IMR-90 (cell line): ENCODE data around the gene APOB. TPM values are rescaled to one million over a fixed set of nuclear protein-coding genes. Genes with fewer than 3 reads are reported as not detected.

Source experiments
- ATAC-seq: fragments of 200-7000 bp; cut with Tn5 transposase; 2 replicates; pipeline ENCODE4 v1.9.1; 2020; ENCODE audit warnings: low read depth, mild to moderate bottlenecking, moderate library complexity
- BruUV-seq: library from RNA; stranded (reverse); fragments of 400-500 nt; replicated peaks from 2 replicates; lab custom pipeline; 2021; lab: Mats Ljungman, UMichigan
- CTCF ChIA-PET: fragments of 300-600 bp; formaldehyde crosslinking; extraction: SDS; loops from one replicate; lab custom pipeline; 2021; ENCODE audit warnings: antibody characterized with exemption; lab: Yijun Ruan, JAX
- POLR2A ChIA-PET: fragments of 300-600 bp; sonication (Branson Sonifier 250); formaldehyde crosslinking; loops from one replicate; lab custom pipeline; 2022; ENCODE audit warnings: antibody characterized with exemption; ENCODE audit not compliant: unreplicated experiment; lab: Charles Lee
- DNase-seq: peaks from one replicate; pipeline ENCODE4 v3.0.0; 2013
- H2AFZ ChIP-seq: replicated peaks from 2 replicates; pipeline ENCODE3; 2013; ENCODE audit warnings: low read length, mild to moderate bottlenecking; ENCODE audit not compliant: poor library complexity
- H2AK5ac ChIP-seq: 2 replicates; pipeline ENCODE4 v1.6.1; 2013; ENCODE audit warnings: low read depth, low read length, inconsistent platforms
- H2AK9ac ChIP-seq: replicated peaks from 2 replicates; pipeline ENCODE3; 2013; ENCODE audit warnings: mild to moderate bottlenecking, low read depth, low read length, moderate library complexity; ENCODE audit not compliant: poor library complexity
- H2BK120ac ChIP-seq: 2 replicates; pipeline ENCODE4 v1.6.1; 2013; ENCODE audit warnings: low read depth, low read length, inconsistent platforms
- H2BK15ac ChIP-seq: 3 replicates; pipeline ENCODE4 v1.6.1; 2013; ENCODE audit warnings: low read depth, low read length, inconsistent platforms
- H2BK20ac ChIP-seq: 2 replicates; pipeline ENCODE4 v1.6.1; 2013; ENCODE audit warnings: low read depth, mild to moderate bottlenecking, inconsistent platforms, low read length, moderate library complexity
- H2BK5ac ChIP-seq: 2 replicates; pipeline ENCODE4 v1.6.1; 2013; ENCODE audit warnings: mild to moderate bottlenecking, low read depth, low read length, inconsistent platforms; ENCODE audit not compliant: poor library complexity, severe bottlenecking
- H3K14ac ChIP-seq: replicated peaks from 2 replicates; pipeline ENCODE4 v1.6.1; 2013; ENCODE audit warnings: low read depth, low read length, inconsistent platforms
- H3K18ac ChIP-seq: 2 replicates; pipeline ENCODE4 v1.6.1; 2013; ENCODE audit warnings: low read depth, low read length, control low read depth
- H3K23ac ChIP-seq: 2 replicates; pipeline ENCODE4 v1.6.1; 2013; ENCODE audit warnings: low read depth, low read length, inconsistent platforms
- H3K27ac ChIP-seq: 2 replicates; pipeline ENCODE4 v1.5.1; 2013; ENCODE audit warnings: mild to moderate bottlenecking, control low read depth, low read length; ENCODE audit not compliant: insufficient read depth
- H3K27me3 ChIP-seq: 2 replicates; pipeline ENCODE4 v1.6.1; 2013; ENCODE audit warnings: low read length; ENCODE audit not compliant: control insufficient read depth, insufficient read depth
- H3K36me3 ChIP-seq: 2 replicates; pipeline ENCODE4 v1.6.1; 2013; ENCODE audit warnings: low read length, mixed read lengths; ENCODE audit not compliant: control insufficient read depth, insufficient read depth
- H3K4ac ChIP-seq: 2 replicates; pipeline ENCODE4 v1.6.1; 2013; ENCODE audit warnings: low read depth, low read length, inconsistent platforms
- H3K4me1 ChIP-seq: 2 replicates; pipeline ENCODE4 v1.6.1; 2013; ENCODE audit warnings: low read length, mixed read lengths; ENCODE audit not compliant: control insufficient read depth, insufficient read depth
- H3K4me2 ChIP-seq: 2 replicates; pipeline ENCODE4 v1.6.1; 2013; ENCODE audit warnings: low read depth, mild to moderate bottlenecking, control low read depth, low read length, moderate library complexity
- H3K4me3 ChIP-seq: 2 replicates; pipeline ENCODE4 v1.5.1; 2013; ENCODE audit warnings: low read depth, mild to moderate bottlenecking, control low read depth, low read length, moderate library complexity; ENCODE audit not compliant: insufficient read depth
- H3K56ac ChIP-seq: 2 replicates; pipeline ENCODE4 v1.6.1; 2013; ENCODE audit warnings: low read length, inconsistent platforms; ENCODE audit not compliant: insufficient read depth; ENCODE audit errors: extremely low read depth
- H3K79me1 ChIP-seq, 2 experiments: 2 replicates each; pipeline ENCODE4 v1.6.1; 2013; ENCODE audit warnings: low read length in 2 of 2, inconsistent platforms in 1 of 2, low read depth in 1 of 2
- H3K9ac ChIP-seq: 2 replicates; pipeline ENCODE4 v1.6.1; 2013; ENCODE audit warnings: low read depth, low read length, control low read depth
- H3K9me1 ChIP-seq: 2 replicates; pipeline ENCODE4 v1.6.1; 2013; ENCODE audit warnings: low read length, inconsistent platforms; ENCODE audit not compliant: insufficient read depth
- H3K9me3 ChIP-seq: 2 replicates; pipeline ENCODE4 v1.6.1; 2013; ENCODE audit warnings: low read length; ENCODE audit not compliant: control insufficient read depth, insufficient read depth
- H4K20me1 ChIP-seq: 2 replicates; pipeline ENCODE4 v1.6.1; 2013; ENCODE audit warnings: low read length, inconsistent platforms; ENCODE audit not compliant: insufficient read depth
- H4K5ac ChIP-seq: 2 replicates; pipeline ENCODE4 v1.6.1; 2013; ENCODE audit warnings: mild to moderate bottlenecking, low read depth, low read length, control low read depth
- H4K8ac ChIP-seq, 2 experiments: 2 replicates each; pipeline ENCODE4 v1.6.1; 2013; ENCODE audit warnings: low read depth in 2 of 2, low read length in 2 of 2, control low read depth in 1 of 2, inconsistent platforms in 1 of 2
- H4K91ac ChIP-seq: 2 replicates; pipeline ENCODE4 v1.6.1; 2013; ENCODE audit warnings: low read depth, low read length, inconsistent platforms; ENCODE audit not compliant: insufficient read depth
- BHLHE40 ChIP-seq: fragments of 150-350 bp; IDR thresholded peaks from 2 replicates; pipeline ENCODE4 v1.6.1; 2016; ENCODE audit warnings: mild to moderate bottlenecking, low read depth, low read length
- CEBPB ChIP-seq: IDR thresholded peaks from 2 replicates; pipeline ENCODE4 v1.6.1; 2012; ENCODE audit warnings: low read depth, low read length, improper control_type of control experiment
- CHD1 ChIP-seq: IDR thresholded peaks from 2 replicates; pipeline ENCODE4 v1.6.1; 2012; ENCODE audit warnings: low read depth, low read length, improper control_type of control experiment
- FOS ChIP-seq: fragments of 150-350 bp; IDR thresholded peaks from 2 replicates; pipeline ENCODE4 v1.6.1; 2016; ENCODE audit warnings: low read depth, low read length
- MAFK ChIP-seq: IDR thresholded peaks from 2 replicates; pipeline ENCODE4 v1.6.1; 2012; ENCODE audit warnings: low read depth, low read length, improper control_type of control experiment
- MAZ ChIP-seq: IDR thresholded peaks from 2 replicates; pipeline ENCODE4 v1.6.1; 2012; ENCODE audit warnings: low read depth, mild to moderate bottlenecking, low read length, improper control_type of control experiment, moderate library complexity, borderline replicate concordance
- MXI1 ChIP-seq: IDR thresholded peaks from 2 replicates; pipeline ENCODE4 v1.6.1; 2012; ENCODE audit warnings: low read depth, mild to moderate bottlenecking, low read length, moderate library complexity, borderline replicate concordance
- NFE2L2 ChIP-seq: fragments of 150-350 bp; IDR thresholded peaks from 2 replicates; pipeline ENCODE4 v1.6.1; 2016; ENCODE audit warnings: low read depth, mild to moderate bottlenecking, low read length
- POLR2A ChIP-seq: IDR thresholded peaks from 2 replicates; pipeline ENCODE4 v1.6.1; 2012; ENCODE audit warnings: mild to moderate bottlenecking, low read depth, low read length
- RAD21 ChIP-seq: IDR thresholded peaks from 2 replicates; pipeline ENCODE4 v1.6.1; 2012; ENCODE audit warnings: low read length, improper control_type of control experiment
- RCOR1 ChIP-seq: IDR thresholded peaks from 2 replicates; pipeline ENCODE4 v1.6.1; 2012; ENCODE audit warnings: mild to moderate bottlenecking, low read length, improper control_type of control experiment; ENCODE audit not compliant: insufficient replicate concordance
- RFX5 ChIP-seq: IDR thresholded peaks from 2 replicates; pipeline ENCODE4 v1.8.0; 2012; ENCODE audit warnings: low read depth, mild to moderate bottlenecking, low read length, moderate library complexity
- SMC3 ChIP-seq: fragments of 150-350 bp; IDR thresholded peaks from 2 replicates; pipeline ENCODE4 v1.6.1; 2016; ENCODE audit warnings: low read depth, mild to moderate bottlenecking, antibody characterized with exemption, low read length, moderate library complexity
- USF2 ChIP-seq: fragments of 150-350 bp; IDR thresholded peaks from 2 replicates; pipeline ENCODE4 v1.6.1; 2017; ENCODE audit warnings: mild to moderate bottlenecking, antibody characterized with exemption, low read length, low read depth
- WGBS, 2 experiments: methylation state at CpG; one replicate each; pipeline versions ENCODE4 v1.1.5 to v1.1.7; 2013; ENCODE audit warnings: missing lambda C conversion rate in 2 of 2; ENCODE audit not compliant: insufficient read length in 1 of 2; ENCODE audit errors: extremely low coverage in 2 of 2; 5-methylcytosine and 5-hydroxymethylcytosine counted together
- dilution Hi-C: fragments of 300-500 bp; cut with HindIII; formaldehyde crosslinking; loops from one replicate; pipeline ENCODE4 v1.14.3; 2018; ENCODE audit warnings: low sequenced_read_pairs; ENCODE audit not compliant: unreplicated experiment
- in situ Hi-C: fragments of 300-500 bp; cut with MboI; formaldehyde crosslinking; loops from 3 replicates; pipeline ENCODE4 v1.14.3; 2019; ENCODE audit warnings: low sequenced_read_pairs, inconsistent platforms, mixed read lengths
- intact Hi-C: fragments of 100-400 bp; cut with micrococcal nuclease; formaldehyde crosslinking; loops from 2 replicates; pipeline ENCODE4 v1.10.0; 2022
- polyA plus RNA-seq, 3 experiments: library from polyadenylated mRNA; depleted of rRNA; stranded (reverse); fragments of >200 nt; gene quantifications; 2 replicates each; pipeline ENCODE4 v1.2.3, GENCODE V29; 2012; ENCODE audit warnings: low replicate concordance in 1 of 3
- total RNA-seq: library from RNA; depleted of rRNA; stranded (reverse); fragments of >200 nt; gene quantifications from 2 replicates; pipeline ENCODE4 v1.2.3, GENCODE V29; 2012
- TF ChIP-seq, protein P1 (sequence below): fragments of 150-350 bp; IDR thresholded peaks from 2 replicates; pipeline ENCODE4 v1.6.1; 2016; ENCODE audit warnings: low read depth, mild to moderate bottlenecking, low read length, moderate library complexity, borderline replicate concordance
- TF ChIP-seq, protein P2 (sequence below): conservative IDR thresholded peaks from 2 replicates; pipeline ENCODE4 v1.5.1; 2012; ENCODE audit warnings: mild to moderate bottlenecking, low read depth, low read length, improper control_type of control experiment

APOB gene
- total and polyA plus RNA-seq, 2 of the 4 experiments (the other 2 are of a cell fraction): under 0.01 TPM; not detected in 1

- Histone ChIP-seq H2BK15ac (no peak overlapping the region), H2BK120ac (no peak overlapping the region), H3K23ac (no peak overlapping the region), H4K91ac (no peak overlapping the region), H3K9me3 (no peaks in the 10 kb centered on the region), H3K4me1 (no peaks in the 10 kb centered on the region), H3K79me1 (no peaks in the 10 kb centered on the region), H4K8ac (no peak overlapping the region), H3K18ac (no peak overlapping the region), H3K4me2 (no peak overlapping the region), H3K27me3 (no peaks in the 10 kb centered on the region), H3K36me3 (no peaks in the 10 kb centered on the region), H4K5ac (no peak overlapping the region), H2AK9ac (no peak overlapping the region), H3K27ac (no peak overlapping the region), H3K4ac (no peak overlapping the region), H3K56ac (no peak overlapping the region), H2AFZ (no peak overlapping the region), H2AK5ac (no peak overlapping the region), H3K9me1 (no peaks in the 10 kb centered on the region; the same call in 1 of the 2 replicates), H3K4me3 (no peak overlapping the region), H2BK5ac (no peak overlapping the region), H3K14ac (no peak overlapping the region), H3K9ac (no peak overlapping the region), H4K20me1 (no peaks in the 10 kb centered on the region), H2BK20ac (no peak overlapping the region)
- ATAC-seq (no peak), DNase-seq (no peak)
- ChIA-PET CTCF (no interaction called here), POLR2A (no interaction called here)
- no CpG with 5 or more reads among the region's 3 CpGs for WGBS, 2 experiments
- BruUV-seq: no TSS peak
- TF ChIP-seq CHD1 (no peak), MAFK (no peak), FOS (no peak), RAD21 (no peak), SMC3 (no peak), RFX5 (no peak), MXI1 (no peak), USF2 (no peak), BHLHE40 (no peak), NFE2L2 (no peak), CEBPB (no peak), RCOR1 (no peak), MAZ (no peak), POLR2A (no peak)
- TF ChIP-seq, protein P1, sequence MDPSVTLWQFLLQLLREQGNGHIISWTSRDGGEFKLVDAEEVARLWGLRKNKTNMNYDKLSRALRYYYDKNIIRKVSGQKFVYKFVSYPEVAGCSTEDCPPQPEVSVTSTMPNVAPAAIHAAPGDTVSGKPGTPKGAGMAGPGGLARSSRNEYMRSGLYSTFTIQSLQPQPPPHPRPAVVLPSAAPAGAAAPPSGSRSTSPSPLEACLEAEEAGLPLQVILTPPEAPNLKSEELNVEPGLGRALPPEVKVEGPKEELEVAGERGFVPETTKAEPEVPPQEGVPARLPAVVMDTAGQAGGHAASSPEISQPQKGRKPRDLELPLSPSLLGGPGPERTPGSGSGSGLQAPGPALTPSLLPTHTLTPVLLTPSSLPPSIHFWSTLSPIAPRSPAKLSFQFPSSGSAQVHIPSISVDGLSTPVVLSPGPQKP: no peak
- TF ChIP-seq, protein P2, sequence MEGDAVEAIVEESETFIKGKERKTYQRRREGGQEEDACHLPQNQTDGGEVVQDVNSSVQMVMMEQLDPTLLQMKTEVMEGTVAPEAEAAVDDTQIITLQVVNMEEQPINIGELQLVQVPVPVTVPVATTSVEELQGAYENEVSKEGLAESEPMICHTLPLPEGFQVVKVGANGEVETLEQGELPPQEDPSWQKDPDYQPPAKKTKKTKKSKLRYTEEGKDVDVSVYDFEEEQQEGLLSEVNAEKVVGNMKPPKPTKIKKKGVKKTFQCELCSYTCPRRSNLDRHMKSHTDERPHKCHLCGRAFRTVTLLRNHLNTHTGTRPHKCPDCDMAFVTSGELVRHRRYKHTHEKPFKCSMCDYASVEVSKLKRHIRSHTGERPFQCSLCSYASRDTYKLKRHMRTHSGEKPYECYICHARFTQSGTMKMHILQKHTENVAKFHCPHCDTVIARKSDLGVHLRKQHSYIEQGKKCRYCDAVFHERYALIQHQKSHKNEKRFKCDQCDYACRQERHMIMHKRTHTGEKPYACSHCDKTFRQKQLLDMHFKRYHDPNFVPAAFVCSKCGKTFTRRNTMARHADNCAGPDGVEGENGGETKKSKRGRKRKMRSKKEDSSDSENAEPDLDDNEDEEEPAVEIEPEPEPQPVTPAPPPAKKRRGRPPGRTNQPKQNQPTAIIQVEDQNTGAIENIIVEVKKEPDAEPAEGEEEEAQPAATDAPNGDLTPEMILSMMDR: no peak
- intact Hi-C loops (no loop called here), dilution Hi-C loops (no loop called here), in situ Hi-C loops (no loop called here)
Observed at GRCh38 chr2:21034972-21035279, 8.9 kb downstream of the APOB start.
